Esophagus squamous epithelium (tissue), 5 donors: ENCODE data around the gene LINGO3. TPM values are rescaled to one million over a fixed set of nuclear protein-coding genes. Genes with fewer than 3 reads are reported as not detected.

Source experiments
- DNase-seq: peaks from one replicate; lab custom pipeline; 2025; lab: John Stamatoyannopoulos, UW
- H3K27ac ChIP-seq, 4 donors: fragments of 200-600 bp; sonication (generic); one replicate each; pipeline ENCODE4 v1.5.1; 2016 to 2019; ENCODE audit warnings: mild to moderate bottlenecking in 1 of 4
- H3K27me3 ChIP-seq, 4 donors: fragments of 200-600 bp; sonication (generic); 1 replicate in 3 of 4; 2 replicates in 1 of 4; pipeline versions ENCODE4 v1.5.1 to v1.6.0; 2017 to 2021; ENCODE audit warnings: antibody characterized with exemption in 1 of 4
- H3K36me3 ChIP-seq, 3 donors: fragments of 200-600 bp; sonication (generic); one replicate each; pipeline ENCODE4 v1.5.1; 2016 to 2019
- H3K4me1 ChIP-seq, 3 donors: fragments of 200-600 bp; sonication (generic); one replicate each; pipeline ENCODE4 v1.5.1; 2017 to 2019
- H3K4me3 ChIP-seq, 4 donors: fragments of 200-600 bp; sonication (generic); 1 replicate in 3 of 4; 2 replicates in 1 of 4; pipeline ENCODE4 v1.5.1; 2016 to 2019; ENCODE audit warnings: mild to moderate bottlenecking in 2 of 4, moderate library complexity in 1 of 4
- H3K9me3 ChIP-seq, 3 donors: fragments of 200-600 bp; sonication (generic); one replicate each; pipeline ENCODE4 v1.5.1; 2016 to 2019
- POLR2A ChIP-seq, 4 donors: fragments of 450-650 bp; IDR thresholded peaks; one replicate each; pipeline ENCODE4 v1.6.1; 2017; ENCODE audit warnings: antibody characterized with exemption in 4 of 4, mild to moderate bottlenecking in 4 of 4, moderate library complexity in 3 of 4
- WGBS, 2 donors: methylation state at CpG; one replicate each; pipeline ENCODE4 v1.1.5; 2018; 5-methylcytosine and 5-hydroxymethylcytosine counted together
- intact Hi-C: fragments of 100-400 bp; cut with DNase I; formaldehyde crosslinking; loops from one replicate; pipeline ENCODE4 v1.15.0; 2022
- total RNA-seq, 4 donors: library from RNA; depleted of rRNA; stranded (reverse); fragments of >200 nt; gene quantifications; one replicate each; pipeline ENCODE4 v1.1.0, GENCODE V29; 2016
- TF ChIP-seq, protein P1 (sequence below), 6 experiments: fragments of 450-650 bp in 4 of 6; fragments of 200-600 bp in 2 of 6; sonication (generic) in 2 of 6; IDR thresholded peaks; one replicate each; pipeline ENCODE4 v1.5.1; 2016 to 2019; ENCODE audit warnings: antibody characterized with exemption in 6 of 6, mild to moderate bottlenecking in 4 of 6, moderate library complexity in 4 of 6
- donor health status: DM: yes; HTN: yes; CAD: no.

Gene LINGO3
- total RNA-seq, 4 donors from 2014 or later = 0.09 TPM; not detected in 3

- no peaks in the 10 kb centered on the region for H3K9me3 ChIP-seq
- peaks cover 0 to 73% (median 6%) of the 10 kb centered on the region in 3 donors for H3K36me3 ChIP-seq
- no peak for DNase-seq
- intact Hi-C loops = no loop called here
- no peak for TF ChIP-seq POLR2A (IDR thresholded peaks at IDR 0.05)
- TF ChIP-seq, protein P1, sequence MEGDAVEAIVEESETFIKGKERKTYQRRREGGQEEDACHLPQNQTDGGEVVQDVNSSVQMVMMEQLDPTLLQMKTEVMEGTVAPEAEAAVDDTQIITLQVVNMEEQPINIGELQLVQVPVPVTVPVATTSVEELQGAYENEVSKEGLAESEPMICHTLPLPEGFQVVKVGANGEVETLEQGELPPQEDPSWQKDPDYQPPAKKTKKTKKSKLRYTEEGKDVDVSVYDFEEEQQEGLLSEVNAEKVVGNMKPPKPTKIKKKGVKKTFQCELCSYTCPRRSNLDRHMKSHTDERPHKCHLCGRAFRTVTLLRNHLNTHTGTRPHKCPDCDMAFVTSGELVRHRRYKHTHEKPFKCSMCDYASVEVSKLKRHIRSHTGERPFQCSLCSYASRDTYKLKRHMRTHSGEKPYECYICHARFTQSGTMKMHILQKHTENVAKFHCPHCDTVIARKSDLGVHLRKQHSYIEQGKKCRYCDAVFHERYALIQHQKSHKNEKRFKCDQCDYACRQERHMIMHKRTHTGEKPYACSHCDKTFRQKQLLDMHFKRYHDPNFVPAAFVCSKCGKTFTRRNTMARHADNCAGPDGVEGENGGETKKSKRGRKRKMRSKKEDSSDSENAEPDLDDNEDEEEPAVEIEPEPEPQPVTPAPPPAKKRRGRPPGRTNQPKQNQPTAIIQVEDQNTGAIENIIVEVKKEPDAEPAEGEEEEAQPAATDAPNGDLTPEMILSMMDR (IDR thresholded peaks at IDR 0.05) = no peak
- H3K4me3 ChIP-seq = no peak overlapping the region
- H3K27me3 ChIP-seq = no peaks in the 10 kb centered on the region
- peaks cover 0 to 21% (median 1%) of the 10 kb centered on the region in 3 donors for H3K4me1 ChIP-seq
- no peak overlapping the region for H3K27ac ChIP-seq
- 59 to 67% methylated on average over 15 to 23 of the region's 25 CpGs for WGBS, 2 donors
Observed at GRCh38 chr19:2345794-2346663, 38.1 kb upstream of the LINGO3 start.

GRCh38 chr19:2345076-2345475 lies 37.1 kb upstream of the LINGO3 start:
- WGBS, 2 donors = 95 to 100% methylated on average over 2 to 7 of the region's 17 CpGs
- no peaks in the 10 kb centered on the region for H3K27me3 ChIP-seq
- no peak for DNase-seq
- H3K9me3 ChIP-seq = no peaks in the 10 kb centered on the region
- peaks cover 0 to 24% (median 4%) of the 10 kb centered on the region in 3 donors for H3K4me1 ChIP-seq
- H3K4me3 ChIP-seq = no peak overlapping the region
- TF ChIP-seq POLR2A (IDR thresholded peaks at IDR 0.05) = no peak
- TF ChIP-seq, protein P1 (IDR thresholded peaks at IDR 0.05) = no peak
- intact Hi-C loops = no loop called here
- peaks cover 4 to 73% (median 6%) of the 10 kb centered on the region in 3 donors for H3K36me3 ChIP-seq
- H3K27ac ChIP-seq = no peak overlapping the region

DNA sequence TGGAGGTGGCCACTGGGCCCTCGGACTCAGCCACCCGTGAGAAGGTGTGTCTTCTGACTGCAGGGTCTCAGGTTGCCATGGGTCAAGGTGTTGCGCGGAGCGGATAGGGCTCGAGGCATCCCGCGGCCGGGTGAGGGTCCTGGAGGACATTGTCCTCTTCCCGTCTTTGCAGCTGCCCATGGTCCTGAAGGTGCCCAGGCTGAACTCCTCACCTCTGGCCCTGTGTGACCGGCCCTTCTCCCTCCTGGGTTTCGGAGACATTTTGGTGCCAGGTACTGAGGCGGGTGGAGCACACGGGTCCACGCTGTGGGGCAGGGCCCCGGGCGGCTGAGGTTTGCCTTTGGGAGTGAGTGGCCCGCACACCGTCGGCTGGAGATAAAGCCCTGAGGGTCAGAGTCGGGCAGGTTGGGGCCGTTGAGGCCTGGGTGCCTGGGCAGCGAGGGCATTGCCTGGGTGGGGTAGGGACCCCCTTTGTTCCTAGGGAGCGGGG lies 36.5 kb upstream of the LINGO3 start:
- Histone ChIP-seq H3K4me3 (no peak overlapping the region), H3K4me1 (peaks cover 0 to 24% (median 4%) of the 10 kb centered on the region in 3 donors), H3K36me3 (peaks cover 6 to 74% (median 10%) of the 10 kb centered on the region in 3 donors), H3K27me3 (no peaks in the 10 kb centered on the region), H3K27ac (no peak overlapping the region), H3K9me3 (no peaks in the 10 kb centered on the region)
- 94% methylated on average over 7 of the region's 24 CpGs; no CpG with 5 or more reads in 1 of the 2 donors for WGBS, 2 donors
- no peak for DNase-seq
- TF ChIP-seq, protein P1 (IDR thresholded peaks at IDR 0.05) = no peak
- TF ChIP-seq POLR2A (IDR thresholded peaks at IDR 0.05) = no peak
- intact Hi-C loops = no loop called here

- TF ChIP-seq POLR2A (IDR thresholded peaks at IDR 0.05) = no peak
- TF ChIP-seq, protein P1 (IDR thresholded peaks at IDR 0.05) = no peak
- H3K4me1 ChIP-seq = peaks cover 0 to 24% (median 4%) of the 10 kb centered on the region in 3 donors
- DNase-seq = no peak
- H3K9me3 ChIP-seq = no peaks in the 10 kb centered on the region
- H3K27ac ChIP-seq = no peak overlapping the region
- intact Hi-C loops = no loop called here
- 97% methylated on average over 7 to 21 of the region's 31 CpGs for WGBS, 2 donors
- H3K36me3 ChIP-seq = peaks cover 0 to 78% (median 12%) of the 10 kb centered on the region in 3 donors
- no peak overlapping the region for H3K4me3 ChIP-seq
- no peaks in the 10 kb centered on the region for H3K27me3 ChIP-seq
Observed at GRCh38 chr19:2343289-2343982, 35.5 kb upstream of the LINGO3 start.
